ENCODE results near the gene CHRNA10.
"Not testable (repeated sequence)": the region's sequence is repeated elsewhere in the genome, so short reads cannot be mapped to it uniquely, and the experiment has no call there.

The CHRNA10 gene

GRCh38 chr11:3665336-3666022 is 5.7 kb downstream of the CHRNA10 start:
- in situ Hi-C loops (cut with MboI; ENCODE audit: low sequenced_read_pairs), result no loop called here

GRCh38 chr11:3664032-3664630 is 7.1 kb downstream of the CHRNA10 start:
- in situ Hi-C loops (cut with MboI; ENCODE audit: low sequenced_read_pairs), result no loop called here

DNA sequence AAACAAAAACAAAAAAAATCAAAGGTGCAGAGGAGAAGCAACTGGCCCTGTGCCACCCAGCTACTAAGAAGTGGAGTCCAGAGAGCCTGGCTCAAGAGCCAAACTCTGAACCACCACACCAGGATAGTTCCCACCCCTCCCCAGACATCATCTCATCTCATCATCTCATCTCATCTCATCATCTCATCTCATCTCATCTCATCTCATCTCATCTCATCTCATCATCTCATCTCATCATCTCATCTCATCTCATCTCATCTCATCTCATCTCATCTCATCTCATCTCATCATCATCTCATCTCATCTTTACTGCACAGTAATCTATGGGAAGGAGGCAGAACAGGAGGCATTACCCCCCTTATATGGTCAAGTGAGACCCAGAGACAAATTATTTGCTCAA is 8.3 kb downstream of the CHRNA10 start:
- in situ Hi-C loops (cut with MboI; ENCODE audit: low sequenced_read_pairs), result no loop called here

DNA sequence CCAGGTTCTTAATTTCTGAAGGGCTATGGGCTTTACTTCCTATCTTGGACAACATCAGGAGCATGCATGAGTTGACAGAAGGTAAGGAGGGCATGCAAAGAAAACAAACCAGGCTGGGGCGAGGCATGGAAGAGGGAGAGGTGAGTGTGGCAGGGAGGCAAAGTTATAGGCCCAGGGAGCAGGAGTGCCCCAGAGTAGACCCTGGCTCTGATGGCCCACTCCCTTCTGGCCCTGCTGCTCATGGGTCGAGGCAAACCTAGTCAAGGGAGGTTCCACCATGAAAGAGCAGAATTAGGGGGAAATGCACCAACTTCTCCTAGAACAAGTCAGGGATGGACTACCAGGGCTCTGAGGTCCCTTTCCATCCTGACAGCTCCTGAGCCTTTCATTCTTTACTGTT is 10.2 kb downstream of the CHRNA10 start:
- in situ Hi-C loops (cut with MboI; ENCODE audit: low sequenced_read_pairs), result no loop called here

GRCh38 chr11:3659595-3660515 is 11.3 kb downstream of the CHRNA10 start:
- in situ Hi-C loops (cut with MboI; ENCODE audit: low sequenced_read_pairs), result no loop called here

DNA sequence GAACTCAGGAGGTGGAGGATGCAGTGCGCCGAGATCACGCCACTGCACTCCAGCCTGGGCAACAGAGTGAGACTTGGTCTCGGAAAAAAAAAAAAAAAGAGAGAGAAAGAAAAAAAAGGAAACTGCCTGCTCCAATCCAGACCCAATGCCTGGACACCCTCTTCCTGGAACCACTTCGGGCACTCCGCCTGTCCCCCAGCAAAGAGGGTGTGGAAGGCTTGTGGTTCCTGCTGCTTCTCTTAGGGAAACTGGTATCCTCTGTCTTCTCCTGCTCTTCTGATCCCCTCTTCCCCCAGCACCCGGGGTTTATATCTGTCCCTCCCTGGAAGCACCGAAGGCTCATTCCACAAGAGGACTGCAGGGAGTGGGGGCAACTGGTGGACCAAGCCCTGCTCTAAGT is 12.9 kb downstream of the CHRNA10 start:
- in situ Hi-C loops (cut with MboI; ENCODE audit: low sequenced_read_pairs), result no loop called here

DNA sequence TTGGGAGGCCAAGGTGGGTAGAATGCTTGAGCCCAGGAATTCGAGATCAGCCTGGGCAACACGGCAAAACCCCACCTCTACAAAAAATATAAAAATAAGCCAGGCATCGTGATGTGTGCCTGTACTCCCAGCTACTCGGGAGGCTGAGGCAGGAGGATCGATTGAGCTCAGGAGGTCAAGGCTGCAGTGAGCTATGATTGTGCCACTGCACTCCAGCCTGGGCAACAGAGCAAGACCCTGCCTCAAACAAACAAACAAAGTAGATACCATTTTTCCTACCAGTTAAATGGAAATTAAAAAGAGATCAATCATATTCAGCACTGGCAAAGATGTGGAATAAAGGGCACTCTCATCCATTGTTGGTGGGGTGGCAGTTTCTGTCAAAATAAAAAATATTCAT is 13.9 kb downstream of the CHRNA10 start:
- in situ Hi-C loops (cut with MboI; ENCODE audit: low sequenced_read_pairs), result not testable (repeated sequence)

- in situ Hi-C loops (cut with MboI; ENCODE audit: low sequenced_read_pairs), result no loop called here
Measured at GRCh38 chr11:3655547-3655946, 15.6 kb downstream of the CHRNA10 start.

DNA sequence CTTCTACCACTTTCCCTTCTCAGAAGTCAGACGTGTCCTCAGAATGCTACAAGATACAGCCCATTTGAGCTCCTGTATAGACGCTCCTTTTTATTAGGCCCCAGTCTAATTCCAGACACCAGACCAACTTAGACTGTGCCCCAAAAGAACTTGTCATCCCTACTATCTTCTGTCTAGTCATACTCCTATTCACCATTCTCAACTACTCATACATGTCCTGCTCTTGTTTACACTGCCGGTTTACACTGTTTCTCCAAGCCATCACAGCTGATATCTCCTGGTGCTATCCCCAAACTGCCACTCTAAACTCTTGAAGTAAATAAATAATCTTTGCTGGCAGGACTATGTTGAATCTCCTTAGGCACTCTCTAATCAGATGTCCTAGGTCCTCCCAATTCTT is 18.7 kb downstream of the CHRNA10 start:
- in situ Hi-C loops (cut with MboI; ENCODE audit: low sequenced_read_pairs), result not testable (repeated sequence)

- in situ Hi-C loops (cut with MboI; ENCODE audit: low sequenced_read_pairs), result not testable (repeated sequence)
Measured at GRCh38 chr11:3649374-3649773, 21.8 kb downstream of the CHRNA10 start.

GRCh38 chr11:3648843-3649242 is 22.3 kb downstream of the CHRNA10 start:
- in situ Hi-C loops (cut with MboI; ENCODE audit: low sequenced_read_pairs), result not testable (repeated sequence)

GRCh38 chr11:3645552-3645951 is 25.6 kb downstream of the CHRNA10 start:
- in situ Hi-C loops (cut with MboI; ENCODE audit: low sequenced_read_pairs), result no loop called here

GRCh38 chr11:3644817-3645235 is 26.4 kb downstream of the CHRNA10 start, which contains the start of gene ART1:
Gene ART1 (plus strand): TSS chr11:3645128. CDS start chr11:3659214, 14,086 bp downstream.
- in situ Hi-C loops (cut with MboI; ENCODE audit: low sequenced_read_pairs), result no loop called here

DNA sequence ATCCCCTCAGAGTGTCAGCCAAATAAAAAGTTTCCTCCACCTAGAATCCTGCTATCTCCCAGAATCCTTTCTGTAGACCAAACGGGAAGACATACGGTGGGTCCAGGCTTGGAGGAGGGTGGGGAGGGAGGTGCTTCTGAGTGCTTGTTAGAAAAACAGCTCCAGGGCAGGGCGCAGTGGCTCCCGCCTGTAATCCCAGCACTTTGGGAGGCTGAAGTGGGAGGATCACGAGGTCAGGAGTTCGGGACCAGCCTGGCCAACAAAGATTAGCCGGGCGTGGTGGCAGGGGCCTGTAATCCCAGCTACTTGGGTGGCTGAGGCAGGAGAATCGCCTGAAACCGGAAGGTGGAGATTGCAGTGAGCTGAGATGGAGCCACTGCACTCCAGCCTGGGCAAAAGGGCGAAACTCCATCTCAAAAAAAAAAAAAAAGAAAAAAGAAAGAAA is 28.1 kb downstream of the CHRNA10 start:
- in situ Hi-C loops (cut with MboI; ENCODE audit: low sequenced_read_pairs), result not testable (repeated sequence)

GRCh38 chr11:3642071-3642951 is 28.9 kb downstream of the CHRNA10 start:
- in situ Hi-C loops (cut with MboI; ENCODE audit: low sequenced_read_pairs), result no loop called here

DNA sequence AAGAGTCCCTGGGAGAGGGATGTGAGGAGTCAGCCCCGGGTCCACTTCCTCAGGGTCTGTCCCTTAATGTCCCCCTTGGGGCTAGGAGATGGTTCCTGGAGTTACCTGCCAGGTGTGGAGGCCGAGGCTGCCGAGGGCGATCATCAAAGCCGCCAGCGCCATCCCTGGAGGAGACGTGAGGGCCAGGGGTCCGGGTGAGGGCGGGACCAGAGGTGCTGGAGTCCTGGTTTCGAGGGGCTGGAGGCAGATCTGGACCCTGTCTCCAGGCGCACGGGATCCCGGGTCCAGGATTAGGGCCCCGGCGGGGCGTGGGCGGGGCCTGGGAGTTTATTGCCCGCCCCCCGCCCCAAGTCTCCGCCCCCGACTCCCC is 29.5 kb downstream of the CHRNA10 start, which contains the start of gene ART5:
Gene ART5 (minus strand): TSS at position 292 of the 370 bp plus-strand sequence. CDS start 130 bp downstream, at position 162.
- in situ Hi-C loops (cut with MboI; ENCODE audit: low sequenced_read_pairs), result no loop called here

DNA sequence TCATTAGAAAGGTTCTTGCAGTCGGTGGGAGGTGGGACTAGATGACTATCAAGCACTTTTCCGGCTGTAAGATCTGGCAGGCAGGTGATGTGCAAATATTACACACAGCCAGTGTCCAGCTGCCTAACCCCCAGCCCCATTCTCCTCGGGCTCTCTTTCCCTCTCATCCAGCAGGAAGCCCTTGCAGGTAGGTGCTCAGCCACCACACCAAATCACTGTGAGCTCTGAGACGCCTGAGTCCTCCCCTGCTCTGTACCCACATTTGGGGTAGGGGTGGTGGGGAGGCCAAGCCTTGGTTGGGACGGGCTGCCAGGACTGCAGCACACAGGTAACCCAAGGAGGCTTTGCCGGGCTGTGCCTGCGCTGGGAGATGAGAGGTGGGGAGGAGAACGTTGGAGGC is 30.0 kb downstream of the CHRNA10 start:
- in situ Hi-C loops (cut with MboI; ENCODE audit: low sequenced_read_pairs), result no loop called here

DNA sequence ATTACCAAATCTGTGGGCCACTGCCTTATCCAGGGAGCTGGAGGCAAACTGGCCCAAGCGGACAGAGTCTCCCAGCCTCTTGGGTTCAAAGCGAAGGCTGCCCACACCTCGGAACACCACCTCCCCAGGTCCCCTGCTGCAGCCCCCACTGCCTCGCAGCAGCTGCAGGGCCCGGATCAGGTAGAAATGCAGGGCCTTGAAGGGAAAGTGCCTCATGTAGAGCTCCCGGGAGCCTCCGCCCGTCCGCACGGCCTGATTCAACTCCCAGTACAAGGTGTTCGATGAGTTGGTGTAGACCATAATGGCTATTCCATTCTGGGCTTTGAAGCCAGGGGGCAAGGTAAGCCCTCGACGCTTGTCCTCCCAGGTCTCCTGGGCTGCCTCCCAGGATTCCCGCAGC is 31.3 kb downstream of the CHRNA10 start:
- in situ Hi-C loops (cut with MboI; ENCODE audit: low sequenced_read_pairs), result no loop called here

DNA sequence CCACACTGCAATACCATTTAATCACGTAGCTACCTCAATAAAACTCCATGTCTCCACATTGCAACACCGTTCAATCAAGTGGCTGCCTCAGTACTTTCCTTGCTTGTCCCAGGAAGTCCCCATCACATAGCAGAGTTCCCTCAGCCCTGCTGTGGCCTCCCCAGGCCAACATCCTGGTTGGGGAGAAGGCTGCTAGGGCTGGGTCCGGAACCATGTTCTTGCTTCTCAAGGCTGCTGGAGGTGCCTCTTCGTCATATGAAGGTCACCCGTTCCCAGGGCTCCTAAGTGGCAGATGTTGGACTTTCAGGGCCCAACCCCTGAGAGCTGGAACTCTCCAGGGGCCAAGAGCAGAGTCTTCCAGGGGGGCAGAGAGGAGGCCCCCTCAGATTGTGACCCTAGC is 32.7 kb downstream of the CHRNA10 start:
- in situ Hi-C loops (cut with MboI; ENCODE audit: low sequenced_read_pairs), result no loop called here

GRCh38 chr11:3637201-3637600 is 34.0 kb downstream of the CHRNA10 start:
- in situ Hi-C loops (cut with MboI; ENCODE audit: low sequenced_read_pairs), result no loop called here

Measured in hTERT RPE-1 (cell line).